Endothelial cell of umbilical vein (primary cell): ENCODE data around the gene TPP2. TPM values are rescaled to one million over a fixed set of nuclear protein-coding genes. Genes with fewer than 3 reads are reported as not detected.

ENCODE experiments used
- BruUV-seq: library from RNA; stranded (reverse); fragments of 400-500 nt; replicated peaks from 2 replicates; lab custom pipeline; 2021; lab: Mats Ljungman, UMichigan
- CTCF ChIA-PET: fragments of 300-600, 350-600 bp; sonication (Branson Sonifier 250); formaldehyde crosslinking; loops from one replicate; lab custom pipeline; 2021; ENCODE audit warnings: antibody characterized with exemption, inconsistent platforms; lab: Charles Lee
- POLR2A ChIA-PET: fragments of 300-600, 350-600 bp; sonication (Branson Sonifier 250); formaldehyde crosslinking; loops from one replicate; lab custom pipeline; 2021; ENCODE audit warnings: antibody characterized with exemption, inconsistent platforms; lab: Charles Lee
- DNase-seq: peaks from one replicate; pipeline ENCODE4 v3.0.0-alpha.2; 2011; ENCODE audit warnings: low read depth, low spot score
- FAIRE-seq: peaks from 2 replicates; lab custom pipeline; 2011; peaks lifted over from hg19 to GRCh38; lab: Jason Lieb, UNC
- H2AFZ ChIP-seq: 2 replicates; pipeline ENCODE4 v1.6.0; 2012; ENCODE audit warnings: low read depth, low read length, control low read depth, inconsistent platforms
- H3K27ac ChIP-seq: 2 replicates; pipeline ENCODE4 v1.5.1; 2011; ENCODE audit warnings: low read depth, mild to moderate bottlenecking, control low read depth, low read length, moderate library complexity; ENCODE audit not compliant: insufficient read depth
- H3K27me3 ChIP-seq, 2 experiments: 2 replicates each; pipeline versions ENCODE4 v1.6.0 to v1.6.1; 2011; ENCODE audit warnings: low read length in 2 of 2, mixed read lengths in 1 of 2; ENCODE audit not compliant: control insufficient read depth in 2 of 2, insufficient read depth in 2 of 2
- H3K36me3 ChIP-seq, 2 experiments: 2 replicates in 1 of 2; 3 replicates in 1 of 2; pipeline ENCODE4 v1.5.1; 2011; ENCODE audit warnings: low read length in 2 of 2, mild to moderate bottlenecking in 1 of 2, moderate library complexity in 1 of 2; ENCODE audit not compliant: control insufficient read depth in 2 of 2, insufficient read depth in 2 of 2; ENCODE audit errors: extremely low read depth in 1 of 2
- H3K4me1 ChIP-seq: 3 replicates; pipeline ENCODE4 v1.5.1; 2011; ENCODE audit warnings: mild to moderate bottlenecking, low read length; ENCODE audit not compliant: control insufficient read depth, insufficient read depth; ENCODE audit errors: extremely low read depth
- H3K4me2 ChIP-seq: 2 replicates; pipeline ENCODE4 v1.6.1; 2011; ENCODE audit warnings: low read length, control low read depth, mixed read lengths; ENCODE audit not compliant: insufficient read depth
- H3K4me3 ChIP-seq, 3 experiments: fragments of 200-600 bp in 1 of 3; sonication (generic), shearing (Covaris generic) in 1 of 3; replicated peaks in 1 of 3; 2 replicates each; pipeline ENCODE4 v1.5.1; 2011 to 2016; ENCODE audit warnings: control low read depth in 3 of 3, low read length in 3 of 3, mild to moderate bottlenecking in 2 of 3, inconsistent platforms in 1 of 3, low read depth in 1 of 3, moderate library complexity in 1 of 3; ENCODE audit not compliant: insufficient read depth in 1 of 3
- H3K79me2 ChIP-seq: 2 replicates; pipeline ENCODE4 v1.6.0; 2012; ENCODE audit warnings: low read length, inconsistent platforms; ENCODE audit not compliant: control insufficient read depth, insufficient read depth
- H3K9ac ChIP-seq: replicated peaks from 2 replicates; pipeline ENCODE3; 2011; ENCODE audit warnings: low read length, control low read depth; ENCODE audit not compliant: insufficient read depth; ENCODE audit errors: extremely low read depth
- H3K9me1 ChIP-seq: replicated peaks from 3 replicates; pipeline ENCODE4 v1.6.0; 2011; ENCODE audit warnings: mild to moderate bottlenecking, low read length; ENCODE audit not compliant: control insufficient read depth, insufficient read depth; ENCODE audit errors: extremely low read depth
- H3K9me3 ChIP-seq: replicated peaks from 2 replicates; pipeline ENCODE4 v1.5.1; 2012; ENCODE audit warnings: low read length, inconsistent platforms; ENCODE audit not compliant: control insufficient read depth, insufficient read depth
- H4K20me1 ChIP-seq: replicated peaks from 2 replicates; pipeline ENCODE3; 2011; ENCODE audit warnings: mild to moderate bottlenecking, low read length; ENCODE audit not compliant: control insufficient read depth, insufficient read depth; ENCODE audit errors: extremely low read depth
- CTCF ChIP-seq, 2 donors: IDR thresholded peaks; 1 replicate in 1 of 2; 2 replicates in 1 of 2; pipeline ENCODE4 v1.5.1; 2011; ENCODE audit warnings: low read length in 2 of 2, mild to moderate bottlenecking in 2 of 2, moderate library complexity in 2 of 2, control low read depth in 1 of 2, inconsistent platforms in 1 of 2, low read depth in 1 of 2; ENCODE audit not compliant: insufficient read depth in 1 of 2; ENCODE audit errors: extremely low read depth in 1 of 2
- EZH2 ChIP-seq: IDR thresholded peaks from 2 replicates; pipeline ENCODE4 v1.6.1; 2012; ENCODE audit warnings: borderline replicate concordance, low read depth, mild to moderate bottlenecking, moderate library complexity, low read length, inconsistent platforms; ENCODE audit not compliant: severe bottlenecking
- FOS ChIP-seq: IDR thresholded peaks from 2 replicates; pipeline ENCODE4 v1.6.1; 2011; ENCODE audit warnings: mild to moderate bottlenecking, low read length, moderate library complexity, borderline replicate concordance; ENCODE audit not compliant: insufficient read depth
- GATA2 ChIP-seq: IDR thresholded peaks from 2 replicates; pipeline ENCODE4 v1.7.0; 2011; ENCODE audit warnings: low read depth, mild to moderate bottlenecking, moderate library complexity, mixed read lengths, low read length; ENCODE audit not compliant: insufficient read length, insufficient read depth
- JUN ChIP-seq: IDR thresholded peaks from 2 replicates; pipeline ENCODE4 v1.6.1; 2011; ENCODE audit warnings: borderline replicate concordance, low read depth; ENCODE audit not compliant: insufficient read length, insufficient read depth
- MAX ChIP-seq: IDR thresholded peaks from 2 replicates; pipeline ENCODE4 v1.6.1; 2011; ENCODE audit not compliant: insufficient read depth, insufficient read length
- MYC ChIP-seq: IDR thresholded peaks from one replicate; pipeline ENCODE4 v1.6.1; 2011; ENCODE audit warnings: mild to moderate bottlenecking, low read depth, low read length
- POLR2A ChIP-seq: IDR thresholded peaks from 2 replicates; pipeline ENCODE4 v1.6.1; 2012; ENCODE audit warnings: low read depth, mild to moderate bottlenecking, control low read depth, low read length
- POLR2AphosphoS5 ChIP-seq: IDR thresholded peaks from 2 replicates; pipeline ENCODE4 v1.6.1; 2012; ENCODE audit warnings: low read depth, mild to moderate bottlenecking, control low read depth, low read length, moderate library complexity; ENCODE audit not compliant: insufficient read depth
- dilution Hi-C: fragments of 300-500 bp; cut with MboI; formaldehyde crosslinking; loops from one replicate; pipeline ENCODE4 v1.15.0; 2019; ENCODE audit warnings: low sequenced_read_pairs; ENCODE audit not compliant: extremely low pct_ligation_motif_present
- intact Hi-C: fragments of 100-400 bp; cut with micrococcal nuclease; formaldehyde crosslinking; loops from one replicate; pipeline ENCODE4 v1.10.0; 2022
- polyA plus RNA-seq, 4 experiments: library from polyadenylated mRNA; depleted of rRNA in 3 of 4; stranded (reverse) in 3 of 4; unstranded in 1 of 4; fragments of >200 nt; gene quantifications; 2 replicates each; pipeline versions ENCODE4 v1.2.1 to v1.2.3, GENCODE V29; 2011 to 2012; ENCODE audit warnings: missing spikeins in 1 of 4
- total RNA-seq: library from RNA; stranded (reverse); gene quantifications from 2 replicates; pipeline ENCODE4 v1.2.3, GENCODE V29; 2021

Gene TPP2
- total and polyA plus RNA-seq, 2 donors (not counting 3 experiments of a cell fraction or from before 2014, with no cell fraction given): 11.5 to 46.7 TPM

GRCh38 chr13:102654756-102655155 is 58.0 kb downstream of the TPP2 start:
- Histone ChIP-seq H3K4me2 (no peak overlapping the region), H3K79me2 (no peaks in the 10 kb centered on the region), H3K36me3 (peaks cover 7 to 13% of the 10 kb centered on the region in 2 experiments), H3K27ac (no peak overlapping the region), H3K9ac (no peak overlapping the region), H3K9me3 (no peaks in the 10 kb centered on the region), H2AFZ (no peak overlapping the region), H3K4me1 (peaks cover 11% of the 10 kb centered on the region), H4K20me1 (no peaks in the 10 kb centered on the region), H3K9me1 (no peaks in the 10 kb centered on the region), H3K27me3 (no peaks in the 10 kb centered on the region), H3K4me3 (no peak overlapping the region)
- no TSS peak for BruUV-seq
- FAIRE-seq (no peak), DNase-seq (peak; percentile 13)
- dilution Hi-C loops (no loop called here), intact Hi-C loops (loop anchor here (5.0 kb wide), 1 partner anchor 193 kb away; the partner anchor contains the start of gene ERCC5)
- TF ChIP-seq FOS: no peak
- TF ChIP-seq POLR2AphosphoS5: no peak
- no peak for TF ChIP-seq MAX
- no peak for TF ChIP-seq JUN
- no peak for TF ChIP-seq POLR2A
- no peak for TF ChIP-seq CTCF (IDR thresholded peaks at IDR 0.05; ENCODE audit: extremely low read depth in 1 of 2, insufficient read depth in 1 of 2, low read depth in 1 of 2, low read length in 2 of 2)
- no peak for TF ChIP-seq EZH2
- no peak for TF ChIP-seq GATA2
- no peak for TF ChIP-seq MYC
- ChIA-PET CTCF (interaction anchor here (0.7 to 6.3 kb wide), 4 partner anchors 12 to 70 kb away, joined by 3 to 39 read pairs (median 4); no protein-coding TSS in a partner anchor), POLR2A (no interaction called here)
